NCI-H1092 (cell line): ENCODE measurements around the gene SPATA31E1.
"Not testable (repeated sequence)": the region's sequence is repeated elsewhere in the genome, so short reads cannot be mapped to it uniquely, and the experiment has no call there.

ENCODE experiments used
- DNase-seq: peaks from one replicate; lab custom pipeline; 2025; lab: John Stamatoyannopoulos, UW

SPATA31E1 gene

GRCh38 chr9:87886210-87886932, 3.7 kb downstream of the SPATA31E1 start:
- no peak for DNase-seq

GRCh38 chr9:87886933-87887505, 4.3 kb downstream of the SPATA31E1 start:
- DNase-seq, result no peak

- no peak for DNase-seq
These were observed 5.2 kb downstream of the SPATA31E1 start for GRCh38 chr9:87887661-87888480.

- no peak for DNase-seq
These were observed 5.8 kb downstream of the SPATA31E1 start for GRCh38 chr9:87888501-87888900.

GRCh38 chr9:87889065-87889881, 6.6 kb downstream of the SPATA31E1 start:
- no peak for DNase-seq

- DNase-seq, result no peak
These were observed 7.2 kb downstream of the SPATA31E1 start for GRCh38 chr9:87889882-87890252.

- no peak for DNase-seq
These were observed 8.2 kb downstream of the SPATA31E1 start for GRCh38 chr9:87890837-87891236.

GRCh38 chr9:87891754-87892153, 9.1 kb downstream of the SPATA31E1 start:
- no peak for DNase-seq

- no peak for DNase-seq
These were observed 10.3 kb downstream of the SPATA31E1 start for GRCh38 chr9:87892956-87893355.

GRCh38 chr9:87894998-87895625, 12.4 kb downstream of the SPATA31E1 start:
- no peak for DNase-seq

GRCh38 chr9:87896891-87897290, 14.2 kb downstream of the SPATA31E1 start:
- DNase-seq, result no peak

GRCh38 chr9:87898151-87898550, 15.5 kb downstream of the SPATA31E1 start:
- DNase-seq, result no peak

GRCh38 chr9:87902371-87902770, 19.7 kb downstream of the SPATA31E1 start:
- DNase-seq, result not testable (repeated sequence)

- peak; percentile 68 for DNase-seq
These were observed 26.8 kb downstream of the SPATA31E1 start for GRCh38 chr9:87909310-87910041.

GRCh38 chr9:87910821-87911220, 28.1 kb downstream of the SPATA31E1 start:
- no peak for DNase-seq

- DNase-seq, result not testable (repeated sequence)
These were observed 35.0 kb downstream of the SPATA31E1 start, which contains the start of gene SPATA31C1 for GRCh38 chr9:87917662-87918061. SPATA31C1 (plus strand) TSS chr9:87917962.

- DNase-seq, result not testable (repeated sequence)
These were observed 36.3 kb downstream of the SPATA31E1 start for GRCh38 chr9:87919013-87919412.

GRCh38 chr9:87921561-87921960, 38.9 kb downstream of the SPATA31E1 start:
- DNase-seq, result not testable (repeated sequence)

GRCh38 chr9:87923012-87923411, 40.3 kb downstream of the SPATA31E1 start:
- not testable (repeated sequence) for DNase-seq

GRCh38 chr9:87924851-87925250, 42.2 kb downstream of the SPATA31E1 start:
- not testable (repeated sequence) for DNase-seq

GRCh38 chr9:87929152-87929551, 46.5 kb downstream of the SPATA31E1 start:
- not testable (repeated sequence) for DNase-seq
